Measurements from ENCODE around the gene MMP17. TPM values are rescaled to one million over a fixed set of nuclear protein-coding genes. Genes with fewer than 3 reads are reported as not detected.
A peak's percentile ranks its signal among the peaks of the same experiment; 100 is the strongest.
"Not testable (repeated sequence)": the region's sequence is repeated elsewhere in the genome, so short reads cannot be mapped to it uniquely, and the experiment has no call there.

Gene MMP17
- total RNA-seq, 2 donors from 2014 or later = 10.9 to 12.0 TPM

DNA sequence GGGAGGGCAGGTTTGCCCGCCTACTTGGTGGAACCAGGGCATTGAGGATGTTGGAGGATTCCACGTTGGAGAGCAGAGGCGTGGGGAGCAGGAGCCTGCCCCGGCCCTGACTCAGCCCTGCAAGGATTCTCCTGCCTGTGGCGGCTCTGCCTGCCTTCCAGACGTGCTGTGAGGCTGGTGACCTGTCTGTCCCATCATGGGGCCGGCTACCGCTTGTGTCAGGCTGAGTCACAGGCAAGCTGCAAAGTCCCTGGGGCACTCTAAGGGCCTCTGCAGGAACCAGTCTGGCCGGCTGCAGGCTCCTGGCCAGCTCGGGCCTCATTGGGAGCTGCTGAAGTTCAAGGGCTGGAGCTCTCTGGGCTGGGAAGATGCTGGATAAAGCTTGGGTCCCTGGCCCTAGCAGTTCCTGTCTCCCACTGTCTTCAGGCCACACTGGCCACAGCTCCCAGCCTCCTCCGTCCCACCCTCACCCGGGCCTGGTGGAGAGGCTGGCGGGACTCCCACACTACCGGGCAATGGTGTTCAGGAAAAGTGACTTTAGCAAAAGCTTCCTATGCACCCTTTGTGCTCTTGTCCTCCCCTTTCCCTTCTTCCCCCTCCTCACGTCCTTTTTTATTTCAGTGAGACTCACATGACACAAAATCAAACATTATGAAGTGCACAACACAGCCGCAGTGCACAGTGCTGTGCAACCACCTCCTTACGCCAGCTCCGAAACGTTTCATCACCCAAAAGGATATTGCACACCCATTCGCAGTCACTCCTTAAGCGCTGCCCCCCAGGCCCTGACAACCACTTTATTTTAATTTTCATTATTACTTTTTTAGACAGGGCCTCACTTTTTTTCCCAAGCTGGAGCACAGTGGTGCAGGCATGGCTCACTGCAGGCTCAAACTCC is 44.2 kb downstream of the MMP17 start:
- H3K4me1 Mint-ChIP-seq = peaks cover 1% of the 10 kb centered on the region
- no peak overlapping the region for H3K27ac Mint-ChIP-seq
- Histone ChIP-seq H3K36me3 (ENCODE audit: control insufficient read depth, insufficient read depth, low read length) (no peaks in the 10 kb centered on the region), H3K9me3 (ENCODE audit: control insufficient read depth, low read length) (no peaks in the 10 kb centered on the region), H3K4me1 (ENCODE audit: control insufficient read depth, insufficient read depth, low read length) (no peaks in the 10 kb centered on the region), H3K4me3 (ENCODE audit: low read length) (no peak overlapping the region), H3K27me3 (ENCODE audit: control insufficient read depth, insufficient read depth, low read length, poor library complexity, severe bottlenecking) (no peaks in the 10 kb centered on the region), H3K27ac (ENCODE audit: low read depth, low read length) (no peak overlapping the region), H3K9ac (ENCODE audit: extremely low read depth, low read length, poor library complexity, severe bottlenecking) (no peak overlapping the region)
- peaks cover 10% of the 10 kb centered on the region for H3K9me3 Mint-ChIP-seq
- 86 to 88% methylated on average over 17 to 21 of the region's 21 CpGs for WGBS, 2 experiments (ENCODE audit: insufficient coverage in 1 of 2, insufficient read length in 1 of 2)
- no peak overlapping the region for H3K4me3 Mint-ChIP-seq
- TF ChIP-seq CTCF (conservative IDR thresholded peaks at IDR 0.05) = no peak
- H3K36me3 Mint-ChIP-seq (ENCODE audit: low read depth) = no peaks in the 10 kb centered on the region
- no peaks in the 10 kb centered on the region for H3K27me3 Mint-ChIP-seq (ENCODE audit: insufficient read depth)
- peak; percentile 85 for DNase-seq

DNA sequence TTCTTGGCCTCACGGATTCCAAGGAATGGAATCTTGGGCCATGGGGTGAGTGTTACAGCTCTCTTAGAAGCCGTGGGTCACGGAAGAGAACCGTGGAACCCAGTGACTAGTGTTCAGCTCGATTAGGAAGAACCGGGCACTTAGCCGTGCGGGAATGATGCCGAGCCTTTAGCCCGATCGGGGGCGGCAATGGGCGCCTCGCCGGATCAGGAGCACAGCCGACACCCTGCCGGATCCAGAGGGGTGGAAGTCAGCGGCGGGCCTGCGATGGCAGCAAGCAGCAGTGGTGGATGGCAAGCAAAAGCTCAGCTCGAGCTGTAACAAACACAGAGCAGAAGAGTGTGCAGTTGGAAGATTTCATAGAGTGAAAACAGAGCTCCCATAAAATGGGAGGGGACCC is 45.1 kb downstream of the MMP17 start:
- H3K36me3 ChIP-seq (ENCODE audit: control insufficient read depth, insufficient read depth, low read length) = no peaks in the 10 kb centered on the region

GRCh38 chr12:131874972-131875371 is 46.8 kb downstream of the MMP17 start:
- H3K27ac ChIP-seq (ENCODE audit: low read depth, low read length); H3K4me3 ChIP-seq (ENCODE audit: low read length); H3K36me3 Mint-ChIP-seq (ENCODE audit: low read depth); H3K36me3 ChIP-seq (ENCODE audit: control insufficient read depth, insufficient read depth, low read length); H3K27ac Mint-ChIP-seq; H3K27me3 Mint-ChIP-seq (ENCODE audit: insufficient read depth); H3K27me3 ChIP-seq (ENCODE audit: control insufficient read depth, insufficient read depth, low read length, poor library complexity, severe bottlenecking); H3K4me1 ChIP-seq (ENCODE audit: control insufficient read depth, insufficient read depth, low read length); H3K9me3 ChIP-seq (ENCODE audit: control insufficient read depth, low read length); H3K4me3 Mint-ChIP-seq; DNase-seq; H3K9ac ChIP-seq (ENCODE audit: extremely low read depth, low read length, poor library complexity, severe bottlenecking): not testable (repeated sequence)
- WGBS, 2 experiments (ENCODE audit: insufficient coverage in 1 of 2, insufficient read length in 1 of 2) = 90 to 100% methylated on average over 3 to 6 of the region's 6 CpGs
- Mint-ChIP-seq H3K9me3 (peaks cover 10% of the 10 kb centered on the region), H3K4me1 (peaks cover 26% of the 10 kb centered on the region)

More for the DNA sequence above, 45.1 kb downstream of the MMP17 start:
- no peak overlapping the region for H3K4me3 ChIP-seq (ENCODE audit: low read length)
- TF ChIP-seq CTCF (conservative IDR thresholded peaks at IDR 0.05) = no peak
- H3K4me1 Mint-ChIP-seq = peaks cover 9% of the 10 kb centered on the region
- no peaks in the 10 kb centered on the region for H3K36me3 Mint-ChIP-seq (ENCODE audit: low read depth)
- H3K27ac Mint-ChIP-seq = no peak overlapping the region
- no peaks in the 10 kb centered on the region for H3K27me3 Mint-ChIP-seq (ENCODE audit: insufficient read depth)
- no peak overlapping the region for H3K9ac ChIP-seq (ENCODE audit: extremely low read depth, low read length, poor library complexity, severe bottlenecking)
- no peak overlapping the region for H3K4me3 Mint-ChIP-seq
- H3K27me3 ChIP-seq (ENCODE audit: control insufficient read depth, insufficient read depth, low read length, poor library complexity, severe bottlenecking) = no peaks in the 10 kb centered on the region
- no peaks in the 10 kb centered on the region for H3K9me3 ChIP-seq (ENCODE audit: control insufficient read depth, low read length)
- peaks cover 10% of the 10 kb centered on the region for H3K9me3 Mint-ChIP-seq
- no peak for DNase-seq
- H3K4me1 ChIP-seq (ENCODE audit: control insufficient read depth, insufficient read depth, low read length) = peaks cover 1% of the 10 kb centered on the region
- WGBS, 2 experiments (ENCODE audit: insufficient coverage in 1 of 2, insufficient read length in 1 of 2) = 92 to 95% methylated on average over 14 to 21 of the region's 21 CpGs
- H3K27ac ChIP-seq (ENCODE audit: low read depth, low read length) = no peak overlapping the region

- H3K4me3 Mint-ChIP-seq; H3K9me3 ChIP-seq (ENCODE audit: control insufficient read depth, low read length); H3K9ac ChIP-seq (ENCODE audit: extremely low read depth, low read length, poor library complexity, severe bottlenecking); H3K4me3 ChIP-seq (ENCODE audit: low read length); DNase-seq; H3K36me3 Mint-ChIP-seq (ENCODE audit: low read depth); H3K27me3 ChIP-seq (ENCODE audit: control insufficient read depth, insufficient read depth, low read length, poor library complexity, severe bottlenecking); H3K27ac ChIP-seq (ENCODE audit: low read depth, low read length); H3K27me3 Mint-ChIP-seq (ENCODE audit: insufficient read depth); H3K4me1 ChIP-seq (ENCODE audit: control insufficient read depth, insufficient read depth, low read length); H3K36me3 ChIP-seq (ENCODE audit: control insufficient read depth, insufficient read depth, low read length); H3K27ac Mint-ChIP-seq: not testable (repeated sequence)
- H3K4me1 Mint-ChIP-seq = peaks cover 34% of the 10 kb centered on the region
- WGBS, 2 experiments (ENCODE audit: insufficient coverage in 1 of 2, insufficient read length in 1 of 2) = 91 to 98% methylated on average over 7 to 10 of the region's 10 CpGs
- peaks cover 10% of the 10 kb centered on the region for H3K9me3 Mint-ChIP-seq
Observed at GRCh38 chr12:131877216-131877615, 49.0 kb downstream of the MMP17 start.

DNA sequence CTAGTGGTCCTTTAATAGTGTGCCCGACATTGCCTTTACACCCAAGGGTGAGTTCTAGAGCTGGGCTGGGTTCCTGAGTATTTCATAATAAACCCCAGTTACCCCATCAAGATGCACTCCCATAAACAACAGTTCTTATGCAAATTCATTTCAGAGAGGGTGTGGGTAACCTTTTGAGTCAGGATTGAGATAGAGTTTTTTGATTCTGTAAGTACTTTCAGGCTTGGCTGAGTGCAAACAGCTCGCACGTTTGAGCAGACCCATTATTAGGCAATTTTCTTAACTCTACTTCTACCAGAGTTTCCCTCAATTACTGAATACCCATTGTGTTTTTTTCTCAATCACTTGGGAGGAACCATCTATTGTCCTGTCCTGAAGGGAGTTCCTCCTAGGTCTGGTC is 50.2 kb downstream of the MMP17 start:
- not testable (repeated sequence) for H3K27me3 Mint-ChIP-seq (ENCODE audit: insufficient read depth); H3K9ac ChIP-seq (ENCODE audit: extremely low read depth, low read length, poor library complexity, severe bottlenecking); H3K9me3 ChIP-seq (ENCODE audit: control insufficient read depth, low read length); H3K4me3 ChIP-seq (ENCODE audit: low read length); H3K27ac Mint-ChIP-seq; H3K36me3 ChIP-seq (ENCODE audit: control insufficient read depth, insufficient read depth, low read length); H3K27ac ChIP-seq (ENCODE audit: low read depth, low read length); H3K4me1 ChIP-seq (ENCODE audit: control insufficient read depth, insufficient read depth, low read length); H3K36me3 Mint-ChIP-seq (ENCODE audit: low read depth); H3K27me3 ChIP-seq (ENCODE audit: control insufficient read depth, insufficient read depth, low read length, poor library complexity, severe bottlenecking); DNase-seq
- Mint-ChIP-seq H3K4me1 (peaks cover 37% of the 10 kb centered on the region), H3K4me3 (peak overlapping the region; percentile 8), H3K9me3 (peaks cover 10% of the 10 kb centered on the region)
- 47% methylated on average over 3 of the region's 3 CpGs; no CpG with 5 or more reads in 1 of the 2 experiments for WGBS, 2 experiments (ENCODE audit: insufficient coverage in 1 of 2, insufficient read length in 1 of 2)
